Sigmoid colon (tissue), 4 donors: ENCODE measurements around the gene ZNF366.

Experiments
- EP300 ChIP-seq, 4 donors: sonication (generic); formaldehyde crosslinking; IDR thresholded peaks; one replicate each; pipeline ENCODE4 v1.6.1; 2017; ENCODE audit warnings: antibody characterized with exemption in 4 of 4
- TF ChIP-seq, protein P1 (sequence below), 4 experiments: fragments of 450-650 bp in 3 of 4; fragments of 200-600 bp in 1 of 4; IDR thresholded peaks; one replicate each; pipeline ENCODE4 v1.5.1; 2016 to 2019; ENCODE audit warnings: antibody characterized with exemption in 4 of 4, mild to moderate bottlenecking in 3 of 4, moderate library complexity in 2 of 4

DNA sequence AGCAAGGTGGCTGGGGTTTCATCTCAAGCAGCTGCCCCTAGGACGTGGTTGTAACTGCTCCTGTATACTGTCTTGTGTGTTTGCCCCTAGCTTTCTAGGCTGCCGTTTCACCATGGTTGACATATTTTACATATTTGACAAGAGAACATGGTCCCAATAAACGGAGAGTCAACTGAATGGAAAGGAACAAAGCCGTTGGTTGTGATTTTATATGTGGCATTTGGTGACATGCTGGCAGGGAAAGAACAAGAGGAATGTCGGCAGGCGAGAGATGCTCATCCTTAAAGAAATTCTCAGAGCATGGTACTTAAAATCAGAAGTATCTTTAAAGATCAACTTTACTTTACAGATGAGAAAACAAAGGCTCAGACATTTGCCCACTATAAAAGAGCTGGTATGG, 11.8 kb downstream of the ZNF366 start:
- no peak for TF ChIP-seq EP300 (IDR thresholded peaks at IDR 0.05)
- TF ChIP-seq, protein P1, sequence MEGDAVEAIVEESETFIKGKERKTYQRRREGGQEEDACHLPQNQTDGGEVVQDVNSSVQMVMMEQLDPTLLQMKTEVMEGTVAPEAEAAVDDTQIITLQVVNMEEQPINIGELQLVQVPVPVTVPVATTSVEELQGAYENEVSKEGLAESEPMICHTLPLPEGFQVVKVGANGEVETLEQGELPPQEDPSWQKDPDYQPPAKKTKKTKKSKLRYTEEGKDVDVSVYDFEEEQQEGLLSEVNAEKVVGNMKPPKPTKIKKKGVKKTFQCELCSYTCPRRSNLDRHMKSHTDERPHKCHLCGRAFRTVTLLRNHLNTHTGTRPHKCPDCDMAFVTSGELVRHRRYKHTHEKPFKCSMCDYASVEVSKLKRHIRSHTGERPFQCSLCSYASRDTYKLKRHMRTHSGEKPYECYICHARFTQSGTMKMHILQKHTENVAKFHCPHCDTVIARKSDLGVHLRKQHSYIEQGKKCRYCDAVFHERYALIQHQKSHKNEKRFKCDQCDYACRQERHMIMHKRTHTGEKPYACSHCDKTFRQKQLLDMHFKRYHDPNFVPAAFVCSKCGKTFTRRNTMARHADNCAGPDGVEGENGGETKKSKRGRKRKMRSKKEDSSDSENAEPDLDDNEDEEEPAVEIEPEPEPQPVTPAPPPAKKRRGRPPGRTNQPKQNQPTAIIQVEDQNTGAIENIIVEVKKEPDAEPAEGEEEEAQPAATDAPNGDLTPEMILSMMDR (IDR thresholded peaks at IDR 0.05), result no peak
